ENCODE measurements around the gene RERE.
A peak's percentile ranks its signal among the peaks of the same experiment; 100 is the strongest.

Gene RERE

GRCh38 chr1:8537991-8538390 is 279.4 kb downstream of the RERE start:
- no peak for DNase-seq

GRCh38 chr1:8536515-8536914 is 280.9 kb downstream of the RERE start:
- DNase-seq: no peak

GRCh38 chr1:8533907-8534306 is 283.5 kb downstream of the RERE start:
- DNase-seq: no peak

- no peak for DNase-seq
Measured at GRCh38 chr1:8533124-8533523, 284.3 kb downstream of the RERE start.

- DNase-seq: no peak
Measured at GRCh38 chr1:8529901-8530300, 287.5 kb downstream of the RERE start.

- DNase-seq: no peak
Measured at GRCh38 chr1:8527941-8528340, 289.5 kb downstream of the RERE start.

- peak; percentile 81 for DNase-seq
Measured at GRCh38 chr1:8525558-8526275, 291.7 kb downstream of the RERE start.

- peak; percentile 40 for DNase-seq
Measured at GRCh38 chr1:8525216-8525557, 292.3 kb downstream of the RERE start.

- no peak for DNase-seq
Measured at GRCh38 chr1:8524627-8525157, 292.7 kb downstream of the RERE start.

GRCh38 chr1:8523666-8524206 is 293.7 kb downstream of the RERE start:
- no peak for DNase-seq

GRCh38 chr1:8520483-8520966 is 296.9 kb downstream of the RERE start:
- DNase-seq: no peak

GRCh38 chr1:8519167-8519566 is 298.3 kb downstream of the RERE start:
- DNase-seq: no peak

- DNase-seq: no peak
Measured at GRCh38 chr1:8518490-8518801, 299.0 kb downstream of the RERE start.

- no peak for DNase-seq
Measured at GRCh38 chr1:8517661-8518489, 299.6 kb downstream of the RERE start.

GRCh38 chr1:8516793-8517556 is 300.5 kb downstream of the RERE start:
- DNase-seq: no peak

GRCh38 chr1:8516278-8516777 is 301.1 kb downstream of the RERE start:
- no peak for DNase-seq

GRCh38 chr1:8512504-8512903 is 304.9 kb downstream of the RERE start:
- no peak for DNase-seq

GRCh38 chr1:8510041-8510823 is 307.2 kb downstream of the RERE start:
- DNase-seq: peak; percentile 50

- no peak for DNase-seq
Measured at GRCh38 chr1:8509579-8509978, 307.9 kb downstream of the RERE start.

- no peak for DNase-seq
Measured at GRCh38 chr1:8506995-8507615, 310.3 kb downstream of the RERE start.

- DNase-seq: no peak
Measured at GRCh38 chr1:8506456-8506855, 311.0 kb downstream of the RERE start.

GRCh38 chr1:8503842-8504241 is 313.6 kb downstream of the RERE start:
- DNase-seq: no peak
